ENCODE measurements around the gene A4GALT. TPM values are rescaled to one million over a fixed set of nuclear protein-coding genes. Genes with fewer than 3 reads are reported as not detected.
A peak's percentile ranks its signal among the peaks of the same experiment; 100 is the strongest.
"Not testable (repeated sequence)": the region's sequence is repeated elsewhere in the genome, so short reads cannot be mapped to it uniquely, and the experiment has no call there.

A4GALT gene
- total and polyA plus RNA-seq, 8 donors = 2.7 to 13.2 (median 4.7) TPM

DNA sequence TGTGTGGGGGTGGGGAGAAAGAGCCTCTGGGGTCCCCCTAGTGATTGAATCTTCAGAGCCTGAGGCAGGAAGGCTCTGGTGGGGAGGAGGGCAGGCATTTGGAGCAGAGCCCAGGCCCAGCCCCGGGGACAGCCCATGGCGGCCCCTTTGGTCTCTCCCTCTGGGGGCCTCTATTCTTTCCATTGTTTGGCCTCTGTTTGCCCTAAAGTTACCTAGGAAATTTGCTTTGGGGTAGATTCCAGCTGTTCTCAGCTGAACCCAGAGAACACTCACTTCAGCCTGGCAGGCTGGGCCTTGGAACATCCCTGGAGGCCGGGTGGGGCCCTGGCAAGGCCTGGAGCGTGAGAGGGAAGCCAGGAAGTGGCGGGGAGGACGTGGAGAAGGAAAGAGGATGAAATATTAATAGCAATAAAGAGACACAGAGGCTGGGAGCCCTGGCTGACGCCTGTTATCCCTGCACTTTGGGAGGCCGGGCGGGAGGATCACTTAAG lies 22.9 kb upstream of the A4GALT start:
- WGBS, 2 donors = 65 to 71% methylated on average over 8 to 9 of the region's 9 CpGs
- Histone ChIP-seq H3K4me3 (no peak overlapping the region), H3K27ac (peak overlapping the region in 1 of 4 donors; percentile 8), H3K9me3 (no peaks in the 10 kb centered on the region), H3K4me1 (no peaks in the 10 kb centered on the region), H3K36me3 (no peaks in the 10 kb centered on the region), H3K27me3 (no peaks in the 10 kb centered on the region)
- FAIRE-seq (no peak), ATAC-seq (peak in 3 of 4 donors; percentile 32 to 78 (median 75)), DNase-seq (no peak)
- TF ChIP-seq CTCF (IDR thresholded peaks at IDR 0.05) = no peak
- intact Hi-C loops (cut with DNase I) = no loop called here

DNA sequence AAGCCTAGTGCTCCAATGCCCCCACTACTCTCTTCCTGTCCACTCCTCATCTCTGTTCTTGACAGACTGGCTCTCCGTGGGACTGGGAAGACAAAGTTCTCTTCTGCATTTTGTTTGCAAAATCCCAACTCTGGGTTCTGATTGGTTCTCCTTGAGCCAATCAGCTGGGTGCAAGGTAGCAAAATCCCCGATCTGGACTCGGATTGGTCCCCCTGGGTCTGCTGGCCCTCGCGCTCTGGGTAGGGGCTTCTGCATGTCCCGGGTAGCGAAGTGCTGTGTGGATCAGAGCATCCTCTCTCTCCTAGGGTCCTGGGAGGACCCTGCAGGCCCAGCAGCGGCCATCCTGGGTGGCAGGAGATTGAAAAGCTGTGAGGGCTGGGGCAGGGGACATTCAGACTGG lies 22.3 kb upstream of the A4GALT start:
- Histone ChIP-seq H3K4me3 (no peak overlapping the region), H3K4me1 (no peaks in the 10 kb centered on the region), H3K36me3 (no peaks in the 10 kb centered on the region), H3K9me3 (no peaks in the 10 kb centered on the region), H3K27ac (no peak overlapping the region), H3K27me3 (no peaks in the 10 kb centered on the region)
- FAIRE-seq = no peak
- peak in 3 of 4 donors; percentile 19 to 48 (median 43) for ATAC-seq
- no peak for DNase-seq
- intact Hi-C loops (cut with DNase I) = no loop called here
- 61 to 80% methylated on average over 8 of the region's 8 CpGs for WGBS, 2 donors
- TF ChIP-seq CTCF (IDR thresholded peaks at IDR 0.05) = no peak

GRCh38 chr22:42740320-42740719 lies 19.6 kb upstream of the A4GALT start:
- H3K36me3 ChIP-seq; ATAC-seq; H3K4me1 ChIP-seq; FAIRE-seq; intact Hi-C loops (cut with DNase I); H3K4me3 ChIP-seq; DNase-seq; H3K27ac ChIP-seq; H3K9me3 ChIP-seq; H3K27me3 ChIP-seq: not testable (repeated sequence)
- WGBS, 2 donors = 85% methylated on average over 5 of the region's 5 CpGs

DNA sequence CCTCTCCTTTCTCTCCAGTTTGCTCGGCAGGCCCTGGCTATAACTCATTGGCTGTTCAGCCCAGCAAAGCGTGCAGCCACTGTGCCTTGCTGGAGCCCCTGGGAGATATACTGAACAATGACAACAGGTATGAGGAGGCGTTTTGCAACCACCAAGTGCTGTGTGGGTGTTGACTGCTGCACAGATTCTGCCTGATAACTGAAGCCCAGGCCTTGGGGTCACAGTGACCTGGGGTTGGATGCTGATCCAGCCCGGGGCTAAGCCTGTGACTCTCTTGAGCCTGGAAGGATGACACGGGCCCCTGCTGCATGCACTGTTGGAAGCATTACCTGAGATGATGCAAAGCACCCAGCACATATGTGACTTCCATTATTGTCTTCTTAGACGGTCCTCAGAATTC lies 13.7 kb upstream of the A4GALT start:
- Histone ChIP-seq H3K27ac (no peak overlapping the region), H3K27me3 (no peaks in the 10 kb centered on the region), H3K36me3 (no peaks in the 10 kb centered on the region), H3K4me3 (no peak overlapping the region), H3K9me3 (no peaks in the 10 kb centered on the region), H3K4me1 (no peaks in the 10 kb centered on the region)
- ATAC-seq (no peak), DNase-seq (no peak), FAIRE-seq (no peak)
- intact Hi-C loops (cut with DNase I) = no loop called here
- no peak for TF ChIP-seq CTCF (IDR thresholded peaks at IDR 0.05)
- WGBS, 2 donors = 67 to 72% methylated on average over 6 of the region's 6 CpGs

GRCh38 chr22:42733394-42733793 lies 12.7 kb upstream of the A4GALT start:
- H3K27me3 ChIP-seq; DNase-seq; FAIRE-seq; H3K4me1 ChIP-seq; ATAC-seq; H3K9me3 ChIP-seq; H3K36me3 ChIP-seq; intact Hi-C loops (cut with DNase I); H3K4me3 ChIP-seq; H3K27ac ChIP-seq: not testable (repeated sequence)
- WGBS, 2 donors = 86 to 94% methylated on average over 3 of the region's 3 CpGs

GRCh38 chr22:42732081-42732480 lies 11.4 kb upstream of the A4GALT start:
- H3K4me3 ChIP-seq = no peak overlapping the region
- intact Hi-C loops (cut with DNase I) = no loop called here
- WGBS, 2 donors = 69 to 77% methylated on average over 6 of the region's 6 CpGs
- TF ChIP-seq CTCF (IDR thresholded peaks at IDR 0.05) = no peak
- ATAC-seq = no peak
- no peaks in the 10 kb centered on the region for H3K4me1 ChIP-seq
- H3K9me3 ChIP-seq = no peaks in the 10 kb centered on the region
- no peak for DNase-seq
- no peak overlapping the region for H3K27ac ChIP-seq
- FAIRE-seq = no peak
- no peaks in the 10 kb centered on the region for H3K36me3 ChIP-seq
- no peaks in the 10 kb centered on the region for H3K27me3 ChIP-seq

All from pancreas (tissue), 10 donors.